ENCODE results near the gene MLLT1.

The MLLT1 gene

DNA sequence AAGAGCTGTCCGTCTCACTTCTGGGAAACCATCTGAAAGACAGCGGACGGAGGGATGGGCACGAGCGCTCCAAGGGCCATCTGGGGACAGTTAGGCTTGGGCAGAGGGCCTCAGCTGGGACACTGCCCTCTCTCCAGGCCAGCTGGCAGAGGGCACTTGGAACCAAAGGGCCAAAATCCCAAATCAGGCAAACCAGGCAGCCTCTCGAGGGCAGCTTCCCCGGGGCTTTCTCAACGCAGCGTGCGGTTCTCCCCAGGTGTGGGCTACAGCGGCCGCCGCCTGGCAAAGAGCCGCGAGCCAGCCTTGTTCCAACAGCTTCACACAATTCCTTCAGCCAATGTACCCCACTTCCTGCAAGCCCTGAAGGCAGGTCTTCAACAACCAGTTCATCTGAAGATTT, 5.0 kb downstream of the MLLT1 start:
- no peak for DNase-seq

DNA sequence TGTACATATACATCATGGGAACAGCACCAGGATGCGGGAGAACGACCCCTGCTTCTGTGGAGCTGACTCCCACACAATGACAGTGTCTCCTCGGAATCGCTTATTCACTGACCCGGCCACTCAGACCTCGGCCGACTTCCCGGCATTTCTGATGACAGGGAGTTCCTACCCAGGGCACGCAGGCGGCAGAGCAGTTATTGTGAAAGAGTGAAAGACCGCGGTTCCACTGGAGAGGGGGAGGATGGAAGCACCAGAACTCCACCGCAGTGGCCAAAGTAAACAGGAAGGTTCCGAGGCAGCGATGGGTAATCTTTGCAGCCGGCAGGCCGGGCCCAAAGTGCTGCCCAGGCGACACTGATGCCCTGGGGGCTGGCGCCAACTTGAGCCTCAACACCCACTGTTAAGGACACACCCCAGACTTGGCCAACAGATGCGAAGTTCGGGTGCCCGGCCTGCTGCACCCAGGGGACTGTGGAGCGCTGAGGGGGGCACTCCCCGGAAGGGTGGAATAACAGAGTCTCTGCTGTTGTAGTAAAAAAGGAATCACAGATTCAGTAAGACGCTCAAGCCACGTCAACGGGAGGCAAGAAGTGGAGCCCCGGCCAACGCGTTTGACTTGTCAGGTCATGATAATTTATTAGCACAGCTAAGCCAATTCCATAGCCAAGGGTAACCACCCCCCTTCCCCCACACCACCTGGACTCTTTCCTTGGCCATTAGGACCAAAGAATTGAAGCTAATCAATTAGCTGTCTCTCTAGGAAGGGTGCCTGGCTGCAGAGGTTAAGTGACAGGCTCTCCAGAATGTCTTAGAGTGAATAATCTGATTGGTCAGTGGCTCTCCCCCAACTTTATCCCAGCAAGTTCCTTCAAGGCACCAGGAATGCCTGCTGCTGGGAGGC, 5.8 kb downstream of the MLLT1 start:
- DNase-seq = no peak

DNA sequence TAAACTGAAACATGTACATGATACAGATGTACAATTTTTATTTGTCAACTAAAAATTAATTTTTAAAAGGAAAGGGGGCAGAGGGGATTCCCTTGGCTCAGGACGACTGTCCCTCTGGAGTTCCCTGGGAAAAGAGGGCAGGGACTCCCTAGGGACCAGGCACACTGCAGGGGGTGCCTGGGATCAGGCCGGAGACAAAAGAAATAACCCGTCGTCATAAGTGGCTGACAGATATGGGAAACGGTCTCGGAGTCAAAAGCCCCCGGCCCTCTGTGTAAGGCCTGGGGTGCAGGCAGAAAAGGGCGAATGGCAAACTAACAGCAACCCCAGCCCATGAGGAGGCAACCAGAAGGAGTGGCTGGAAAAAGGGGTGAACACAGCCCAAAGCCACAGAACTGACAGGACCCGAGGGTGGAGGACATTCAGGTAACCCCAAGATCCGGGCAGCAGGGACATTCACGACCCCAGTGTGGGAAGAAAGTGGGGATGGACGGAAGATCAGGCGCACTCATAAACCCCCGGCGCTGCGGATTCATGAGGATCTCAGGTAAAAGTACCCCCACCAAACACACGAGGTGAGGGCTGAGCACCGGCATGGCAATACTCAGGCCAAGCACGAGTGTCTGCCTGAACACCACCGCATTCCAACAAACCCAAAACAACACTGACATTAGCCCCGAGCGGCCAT, 6.7 kb downstream of the MLLT1 start:
- DNase-seq = no peak

DNA sequence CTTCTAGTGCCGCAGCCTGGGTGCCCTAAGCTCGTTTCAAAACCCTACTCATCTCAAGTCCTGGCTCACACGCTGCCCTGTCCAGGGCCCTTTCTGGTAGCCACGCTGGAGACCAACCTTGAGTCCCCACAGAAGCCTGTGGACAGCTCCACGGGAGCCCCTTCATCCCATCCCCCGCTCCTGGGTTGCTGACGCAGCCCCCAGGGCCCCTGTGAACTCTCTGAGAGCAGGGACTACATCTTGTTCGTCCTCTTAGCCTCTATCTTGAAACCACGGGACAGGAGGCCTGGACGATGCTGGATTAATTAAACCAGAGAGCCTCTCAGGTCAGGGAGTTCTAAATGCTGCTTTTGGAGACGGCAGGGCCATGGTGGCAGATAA, 7.4 kb downstream of the MLLT1 start:
- DNase-seq = no peak

DNA sequence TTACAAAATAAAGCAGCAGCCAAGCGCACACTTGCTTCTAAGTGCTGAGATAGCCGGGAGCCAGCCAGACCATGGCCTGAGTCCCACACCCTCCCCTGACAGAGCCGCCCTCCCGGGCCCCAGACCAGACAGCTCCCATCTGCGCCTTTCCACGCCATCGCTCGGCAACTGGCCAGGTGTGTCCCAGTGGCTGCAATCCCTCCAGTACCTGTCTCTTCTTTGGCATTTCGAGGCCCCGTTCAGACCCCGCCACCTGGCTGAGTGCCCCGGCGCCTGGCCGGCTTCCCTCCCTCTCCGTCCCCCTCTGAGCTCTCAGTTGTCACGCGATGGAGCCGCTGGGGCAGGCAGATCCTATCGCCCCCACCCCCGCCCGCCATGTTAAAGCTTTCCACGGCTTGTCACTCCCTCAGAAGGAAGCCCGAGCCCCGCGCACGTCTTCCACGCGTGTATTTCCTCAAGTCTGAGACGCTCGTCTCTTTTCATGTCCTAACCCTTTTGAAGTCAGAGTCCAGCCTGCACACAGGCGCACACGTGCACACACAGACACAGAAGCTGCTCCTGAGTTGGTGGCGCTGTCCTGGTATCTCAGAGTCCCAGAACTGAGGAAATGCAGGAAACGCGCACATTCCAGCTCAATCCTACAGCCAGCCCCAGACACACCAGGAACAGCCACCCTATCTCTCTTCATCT, 7.9 kb downstream of the MLLT1 start:
- DNase-seq = no peak

DNA sequence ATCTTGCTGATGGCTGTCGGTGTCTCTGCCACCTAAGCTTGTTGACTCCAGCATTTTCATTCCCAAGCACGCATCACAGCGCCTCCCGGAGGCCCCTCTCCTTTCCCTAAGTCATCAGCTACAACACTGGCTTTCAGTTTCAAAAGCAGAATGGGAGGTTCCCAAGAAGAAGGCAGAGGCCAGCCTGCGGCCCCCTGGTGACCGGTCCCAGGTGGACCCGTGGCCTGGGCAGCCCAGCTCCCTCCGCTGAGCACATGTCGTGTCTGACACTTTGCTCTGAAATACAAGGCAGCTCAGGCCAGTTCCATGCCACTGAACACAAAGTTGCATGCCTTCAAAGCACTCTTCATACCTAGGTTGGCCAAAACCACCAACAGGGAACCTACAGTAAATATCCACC, 8.5 kb downstream of the MLLT1 start:
- DNase-seq = no peak

DNA sequence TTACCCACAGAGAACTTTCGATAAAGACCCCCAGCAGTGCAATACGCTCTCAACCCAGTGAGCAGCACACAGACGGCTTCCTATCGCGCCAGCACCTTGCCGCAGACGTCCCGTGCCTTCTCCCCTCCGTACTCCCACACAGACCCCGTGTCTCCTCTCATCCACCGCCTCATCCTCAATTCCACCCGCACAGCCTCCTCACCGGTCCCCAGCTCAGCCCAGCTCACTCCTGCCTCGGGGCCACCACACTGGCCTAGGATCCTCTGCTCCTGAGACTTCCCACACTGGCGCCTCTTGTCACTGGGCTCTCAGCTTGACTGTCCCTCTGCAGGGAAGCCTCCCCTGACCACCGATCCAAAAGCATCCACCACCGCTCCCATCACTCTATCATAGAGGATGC, 9.0 kb downstream of the MLLT1 start:
- no peak for DNase-seq

DNA sequence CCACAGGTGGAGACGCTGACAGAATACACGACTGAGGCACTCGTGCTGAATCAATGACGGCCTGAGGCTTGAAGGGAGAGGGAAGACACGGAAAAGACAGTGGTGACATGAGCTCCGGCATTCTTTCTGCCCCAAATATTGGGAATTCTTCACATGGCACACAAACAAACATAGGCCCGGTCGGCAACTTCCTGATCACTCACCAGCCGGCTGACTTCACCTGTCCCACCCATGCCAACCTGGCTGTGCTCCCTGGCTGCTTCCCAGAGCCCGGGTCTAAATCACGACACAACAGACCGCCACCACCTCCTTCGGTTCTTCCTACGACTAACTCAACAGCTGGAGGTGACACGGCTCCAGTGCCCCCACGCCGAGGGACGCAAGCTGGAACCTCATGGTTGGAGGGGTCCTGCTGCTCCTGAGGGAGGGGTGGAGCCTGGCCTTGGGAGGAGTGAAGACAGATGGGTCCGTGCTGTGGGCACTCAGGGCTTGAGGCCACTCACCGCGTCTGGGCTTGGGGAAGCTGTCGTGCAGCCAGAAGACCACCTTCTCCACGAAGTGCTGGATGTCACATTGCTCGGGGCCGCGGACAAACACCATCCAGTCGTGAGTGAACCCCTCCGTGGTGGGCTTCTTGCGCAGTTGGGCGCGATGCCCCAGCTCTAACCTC, 9.6 kb downstream of the MLLT1 start:
- DNase-seq = no peak

DNA sequence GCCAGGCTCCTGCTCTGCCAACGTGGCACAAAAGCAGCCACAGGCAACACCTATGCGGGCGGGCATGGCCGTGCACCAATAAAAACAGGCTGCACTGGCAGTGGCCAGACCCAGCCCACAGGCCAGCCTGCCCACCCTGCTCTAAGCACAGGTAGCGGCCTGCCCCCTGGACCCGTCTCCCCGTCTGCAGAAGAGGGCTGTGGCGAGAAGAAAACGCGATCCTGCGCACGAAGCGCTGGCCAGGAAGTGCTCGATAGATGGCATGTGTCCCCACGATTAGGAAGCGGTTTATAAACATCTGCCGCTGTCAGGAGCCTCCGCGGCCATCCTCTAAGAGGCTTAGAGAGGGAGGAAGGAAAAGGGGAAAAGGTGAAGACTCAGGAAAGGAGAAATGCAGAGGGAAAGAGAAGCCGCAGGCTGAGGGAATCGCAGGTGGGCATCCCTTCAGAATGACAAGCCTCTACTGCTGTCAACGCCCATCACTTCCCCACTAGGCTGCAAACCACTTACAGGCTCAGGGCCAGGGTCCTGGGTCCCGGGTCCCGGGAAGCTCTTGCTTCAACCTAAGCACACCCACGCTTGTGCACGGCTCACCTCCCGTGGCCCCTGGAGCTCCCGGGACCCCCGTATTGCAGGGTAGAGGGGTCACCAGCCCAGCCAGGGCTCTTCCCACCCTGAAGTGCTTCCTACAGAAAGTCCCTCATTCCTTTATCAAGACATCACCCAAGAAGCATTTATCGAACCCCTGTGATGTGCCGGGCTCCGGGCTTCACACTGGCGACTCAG, 10.5 kb downstream of the MLLT1 start:
- DNase-seq = no peak

DNA sequence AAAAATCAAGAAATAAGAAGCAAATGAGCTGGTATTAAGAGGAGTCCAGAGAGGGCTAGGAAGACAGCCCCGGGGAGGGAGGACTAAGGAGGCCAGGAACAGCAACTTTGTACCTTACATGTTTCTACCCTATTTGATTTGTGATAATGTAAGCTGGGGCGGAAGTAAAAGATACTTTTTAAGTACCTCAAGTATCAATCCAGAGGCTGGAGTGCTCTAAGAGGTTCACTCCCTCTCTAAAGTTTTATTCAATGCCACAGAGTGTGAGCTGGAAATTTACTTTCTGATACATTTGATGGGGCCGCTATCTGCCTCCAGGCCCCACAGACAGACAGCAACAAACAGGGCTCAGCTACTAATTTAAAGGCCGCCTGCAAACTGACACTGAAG, 11.4 kb downstream of the MLLT1 start:
- no peak for DNase-seq

DNA sequence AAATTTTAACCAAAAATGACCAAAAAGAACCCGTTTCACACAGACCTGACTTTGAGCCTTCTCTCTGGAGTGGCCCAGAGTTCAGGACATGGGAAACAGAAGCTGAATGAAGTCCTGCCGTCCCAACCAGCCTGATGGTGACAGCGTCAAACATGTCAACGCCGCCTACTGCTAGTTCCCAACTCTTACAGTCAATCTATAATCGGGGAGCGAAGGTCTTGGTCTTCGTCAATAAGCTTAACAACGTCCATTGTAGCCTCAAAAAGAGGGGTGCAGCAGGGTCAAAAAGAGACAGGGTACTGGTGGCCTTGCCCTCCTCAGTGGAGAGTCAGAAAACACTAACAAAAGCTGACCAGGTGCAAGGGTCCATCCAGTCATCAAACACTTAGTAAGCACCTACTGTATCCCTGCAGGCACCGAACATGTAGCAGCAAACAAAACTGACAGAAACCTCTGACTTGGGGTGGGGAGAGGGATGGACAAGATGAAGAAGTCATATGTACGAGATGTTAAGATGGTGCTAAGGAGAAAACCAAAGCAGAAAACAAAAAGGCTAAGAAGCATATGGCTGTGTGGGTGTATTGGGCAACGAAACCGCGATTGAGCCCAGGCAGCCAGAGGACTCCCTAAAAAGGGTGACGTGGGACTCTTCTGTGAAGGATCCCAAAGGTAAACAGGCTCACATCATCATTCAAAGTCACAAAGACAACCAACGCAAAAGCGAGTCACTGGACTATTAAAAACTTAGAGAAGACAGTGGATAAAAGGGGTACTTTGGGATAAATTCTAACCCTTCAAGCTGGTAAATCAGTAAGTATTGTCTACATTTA, 12.0 kb downstream of the MLLT1 start:
- no peak for DNase-seq

DNA sequence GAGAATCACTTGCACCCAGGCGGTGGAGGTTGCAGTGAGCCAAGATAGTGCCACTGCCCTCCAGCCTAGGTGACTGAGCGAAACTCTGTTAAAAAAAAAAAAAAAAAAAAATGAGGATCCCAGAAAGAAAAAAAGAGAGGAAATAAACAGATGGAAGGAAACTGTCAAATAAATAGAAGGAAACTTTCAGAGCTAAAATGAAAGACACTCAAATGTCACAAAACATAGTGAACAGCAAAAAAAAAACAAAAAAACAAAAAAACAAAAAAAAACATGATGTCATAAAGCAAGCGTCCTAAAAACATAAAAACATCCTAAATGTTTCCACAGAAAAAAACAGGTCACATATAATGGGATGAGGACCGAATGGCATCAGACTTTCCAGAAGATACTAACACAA, 15.0 kb downstream of the MLLT1 start:
- DNase-seq = no peak

DNA sequence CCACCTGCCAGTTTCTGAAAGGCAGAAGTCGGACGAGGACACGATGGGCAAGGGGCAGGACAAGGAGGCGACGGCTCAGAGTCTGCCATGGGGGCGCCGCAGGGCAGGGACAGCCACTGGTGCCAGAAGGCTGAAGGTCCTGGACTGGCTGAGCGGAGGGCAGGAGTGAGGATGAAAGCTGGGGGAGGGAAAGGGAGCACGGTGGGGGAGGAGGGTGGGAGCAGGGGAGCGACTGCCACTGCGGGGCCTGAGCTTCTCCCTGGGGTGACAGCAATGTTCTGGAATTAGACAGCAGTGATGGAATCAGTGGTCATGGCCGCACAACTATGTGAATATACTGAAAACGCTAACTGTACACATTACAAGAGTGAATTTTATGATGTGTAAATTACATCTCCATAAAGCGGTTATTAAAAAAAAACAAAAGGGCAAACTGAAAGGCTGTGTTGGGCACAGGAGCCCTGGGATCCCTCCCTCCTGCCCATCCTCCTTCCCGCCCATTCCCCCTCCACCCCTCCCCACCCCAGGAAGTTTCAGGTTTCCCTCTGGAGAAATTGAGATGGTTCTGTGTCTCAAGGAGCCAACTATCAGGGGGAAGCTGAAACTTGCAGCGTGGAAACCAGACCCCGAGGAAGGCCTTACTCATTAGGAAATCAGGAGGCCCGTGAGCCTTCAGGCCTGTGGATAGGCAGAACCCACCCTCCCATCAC, 15.9 kb downstream of the MLLT1 start:
- no peak for DNase-seq

DNA sequence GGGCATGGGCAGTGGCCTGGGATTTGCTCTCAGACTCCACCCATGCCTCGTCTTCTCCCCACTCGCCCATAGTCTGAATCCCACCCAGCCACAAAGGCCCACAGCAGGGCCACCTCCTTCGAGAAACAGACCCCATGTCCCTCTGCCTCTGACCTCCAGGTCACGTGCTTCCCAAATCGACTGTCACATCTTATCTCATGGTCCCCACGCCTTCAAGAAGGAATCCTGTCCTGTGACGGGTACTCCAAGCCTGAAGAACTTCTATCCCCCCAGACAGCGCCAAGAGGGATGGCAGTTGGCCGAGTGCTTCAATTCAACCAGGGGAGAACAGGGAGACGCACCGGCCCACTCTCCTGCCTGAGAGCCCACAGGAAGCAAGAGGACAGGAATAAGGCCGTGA, 16.5 kb downstream of the MLLT1 start:
- no peak for DNase-seq

DNA sequence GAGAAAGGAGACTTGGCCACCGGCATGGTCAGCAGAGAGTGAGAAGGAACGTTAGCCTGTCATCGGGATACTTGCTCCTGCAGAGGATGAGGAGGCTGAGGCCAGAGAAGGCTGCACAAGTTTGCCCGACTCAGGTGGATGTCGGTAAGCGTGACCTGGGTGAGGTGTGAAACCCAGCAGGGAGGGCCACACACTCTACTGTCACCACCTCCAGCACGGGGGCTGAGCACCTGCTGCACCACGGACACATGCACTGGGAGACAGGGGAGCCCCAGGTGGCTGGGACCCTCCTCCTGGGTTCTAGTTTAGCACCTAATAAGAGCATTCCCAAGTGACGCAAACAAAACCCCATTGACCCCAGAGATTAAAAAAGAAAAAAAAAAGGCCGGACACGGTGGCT, 17.3 kb downstream of the MLLT1 start:
- no peak for DNase-seq

DNA sequence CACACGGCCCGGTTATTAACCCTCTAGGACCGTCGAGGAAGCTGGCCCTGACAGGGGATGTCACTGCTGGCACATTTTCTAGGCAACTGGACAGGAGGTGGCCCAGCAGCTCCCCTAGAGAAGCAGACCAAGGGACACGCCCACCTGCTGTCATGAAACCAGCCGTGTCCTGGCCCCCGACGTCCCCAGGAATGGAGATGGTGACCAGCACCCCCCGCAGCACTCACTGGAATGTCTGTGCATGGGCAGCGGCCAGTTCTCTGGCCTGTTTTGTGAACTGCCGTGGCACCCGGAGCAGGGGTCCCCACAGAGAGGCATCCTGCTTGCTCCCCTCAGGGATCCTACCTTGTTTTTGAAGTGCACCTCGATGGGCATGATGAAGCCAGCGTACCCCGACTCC, 17.9 kb downstream of the MLLT1 start:
- DNase-seq = no peak

DNA sequence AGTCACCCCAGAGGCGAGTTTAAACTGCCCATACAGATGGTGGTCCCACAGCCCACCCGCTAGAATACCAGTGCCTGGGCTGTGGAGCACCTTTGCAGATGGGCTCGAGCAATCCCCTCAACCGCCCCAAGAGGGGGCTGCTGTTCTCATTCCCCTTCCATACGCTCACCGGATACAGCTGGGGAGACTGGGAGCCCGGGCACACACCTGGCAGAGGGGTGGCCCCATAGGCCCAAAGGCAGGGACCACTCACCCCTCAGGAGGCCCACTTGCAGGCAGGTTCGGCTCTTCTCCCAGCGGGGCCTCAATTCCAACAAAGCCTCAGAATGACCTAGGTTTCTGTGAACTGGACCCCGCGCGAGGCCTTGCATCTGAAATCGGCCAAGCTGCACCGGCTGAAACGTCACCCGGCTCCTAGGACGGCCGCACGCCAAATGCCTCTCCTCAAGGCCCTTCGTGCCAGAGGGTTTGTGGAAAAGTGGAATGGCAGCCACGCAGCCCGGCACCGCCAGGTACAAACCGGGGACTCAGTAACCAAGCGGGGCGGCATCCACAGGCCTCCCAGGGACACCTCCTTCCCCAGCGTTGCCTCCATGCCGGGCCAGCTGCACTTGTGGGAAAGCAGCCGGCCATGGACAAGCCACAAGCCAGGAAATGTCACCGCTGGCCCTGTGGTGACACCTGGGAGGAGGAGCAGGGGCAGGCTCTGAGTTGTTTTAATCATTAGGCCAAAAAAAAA, 18.7 kb downstream of the MLLT1 start:
- peak; percentile 36 to 37 for DNase-seq

DNA sequence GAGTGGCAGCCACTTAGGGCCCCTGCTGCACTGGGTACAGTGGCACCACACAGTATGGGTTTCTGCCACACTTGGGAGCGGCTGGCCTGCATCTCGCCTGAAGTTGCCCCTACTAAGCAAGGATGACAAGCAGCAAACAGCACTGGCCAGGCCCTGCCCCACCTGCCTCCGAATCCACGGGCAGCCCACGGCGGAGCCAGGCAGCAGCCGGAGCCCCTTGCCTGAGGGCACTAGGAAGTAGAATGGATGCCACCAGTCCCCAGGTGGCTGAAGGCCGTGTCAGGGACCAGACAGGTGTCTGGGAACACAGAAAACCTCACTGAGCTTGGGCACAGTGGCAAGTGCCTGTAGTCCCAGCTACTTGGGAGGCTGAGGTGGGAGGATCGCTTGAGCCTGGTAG, 19.4 kb downstream of the MLLT1 start:
- DNase-seq = no peak

DNA sequence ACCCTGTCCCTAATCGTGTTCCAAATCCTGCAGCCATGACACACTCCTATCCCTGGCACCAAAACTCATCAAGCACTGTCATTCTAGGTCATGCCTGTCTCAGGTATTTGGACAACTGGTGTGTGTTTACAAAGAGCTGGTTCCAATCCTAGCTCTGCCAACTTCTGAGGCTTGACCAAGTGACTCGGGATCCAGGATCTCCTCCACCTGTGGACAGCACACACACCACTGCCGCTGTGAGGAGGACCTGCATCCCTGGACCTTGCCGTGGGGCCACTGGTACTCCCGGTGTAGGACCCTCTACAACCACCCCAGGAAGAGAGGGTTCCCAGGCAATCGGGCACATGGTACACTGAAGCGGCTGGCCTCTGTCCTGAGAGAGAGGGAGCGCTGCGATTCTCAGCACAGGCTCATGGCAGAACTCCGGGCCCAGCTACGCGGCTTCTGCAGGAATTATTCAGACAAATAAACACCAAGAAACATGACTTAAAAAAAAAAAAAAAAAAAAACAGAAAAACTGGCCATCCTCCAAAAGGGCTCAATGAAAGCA, 20.4 kb downstream of the MLLT1 start:
- DNase-seq = no peak

DNA sequence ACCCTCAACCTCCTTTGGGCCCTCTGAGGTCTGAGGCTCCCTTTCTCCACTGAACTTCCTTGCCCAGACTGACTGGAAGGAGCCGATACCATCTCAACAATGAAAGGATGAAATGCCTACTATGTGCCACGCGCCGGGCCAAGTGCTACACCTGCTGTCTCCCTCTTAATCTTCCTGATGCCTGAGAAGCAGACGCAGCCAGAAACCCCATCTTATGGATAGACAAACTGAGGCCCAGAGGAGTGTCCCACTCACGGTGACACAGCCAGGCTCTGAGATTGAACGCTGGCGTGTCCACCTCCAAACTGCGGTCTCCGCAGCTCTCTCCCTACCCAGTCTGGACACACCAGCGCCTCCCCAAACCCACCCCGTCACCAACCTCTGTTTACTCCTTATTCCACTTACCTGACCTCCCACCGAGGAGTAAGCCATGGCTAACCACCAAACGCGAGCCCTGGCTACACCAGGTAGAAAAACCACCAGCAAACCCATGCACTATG, 20.9 kb downstream of the MLLT1 start:
- DNase-seq = no peak

Data from Kasumi-1 (cell line).